BJ (cell line): ENCODE data around the gene CACNA2D2. TPM values are rescaled to one million over a fixed set of nuclear protein-coding genes. Genes with fewer than 3 reads are reported as not detected.
"Not testable (repeated sequence)": the region's sequence is repeated elsewhere in the genome, so short reads cannot be mapped to it uniquely, and the experiment has no call there.

Experiments
- CTCF ChIA-PET: fragments of 350-600 bp; formaldehyde crosslinking; extraction: SDS; loops from one replicate; lab custom pipeline; 2021; ENCODE audit warnings: antibody characterized with exemption, inconsistent platforms; lab: Yijun Ruan, JAX
- POLR2A ChIA-PET: fragments of 300-600 bp; sonication (Branson Sonifier 250); formaldehyde crosslinking; extraction: SDS; loops from one replicate; lab custom pipeline; 2021; ENCODE audit warnings: antibody characterized with exemption; lab: Charles Lee
- DNase-seq: peaks from one replicate; pipeline ENCODE4 v3.0.0-alpha.2; 2011; ENCODE audit warnings: low read depth
- H3K27me3 ChIP-seq: 2 replicates; pipeline ENCODE4 v1.6.0; 2011; ENCODE audit warnings: low read length; ENCODE audit not compliant: control insufficient read depth, insufficient read depth
- H3K36me3 ChIP-seq: 2 replicates; pipeline ENCODE4 v1.5.1; 2011; ENCODE audit warnings: low read length; ENCODE audit not compliant: control insufficient read depth, insufficient read depth
- H3K4me3 ChIP-seq: 2 replicates; pipeline ENCODE4 v1.5.1; 2011; ENCODE audit warnings: low read depth, mild to moderate bottlenecking, control low read depth, low read length
- polyA plus RNA-seq: library from polyadenylated mRNA; depleted of rRNA; stranded (reverse); fragments of >200 nt; gene quantifications from 2 replicates; pipeline ENCODE4 v1.2.3, GENCODE V29; 2011
- TF ChIP-seq, protein P1 (sequence below): IDR thresholded peaks from 2 replicates; pipeline ENCODE4 v1.5.1; 2011; ENCODE audit warnings: low read depth, mild to moderate bottlenecking, control low read depth, inconsistent platforms, low read length, moderate library complexity; ENCODE audit not compliant: insufficient read depth

The CACNA2D2 gene
- polyA plus RNA-seq, 1 experiment = 0.11 TPM

DNA sequence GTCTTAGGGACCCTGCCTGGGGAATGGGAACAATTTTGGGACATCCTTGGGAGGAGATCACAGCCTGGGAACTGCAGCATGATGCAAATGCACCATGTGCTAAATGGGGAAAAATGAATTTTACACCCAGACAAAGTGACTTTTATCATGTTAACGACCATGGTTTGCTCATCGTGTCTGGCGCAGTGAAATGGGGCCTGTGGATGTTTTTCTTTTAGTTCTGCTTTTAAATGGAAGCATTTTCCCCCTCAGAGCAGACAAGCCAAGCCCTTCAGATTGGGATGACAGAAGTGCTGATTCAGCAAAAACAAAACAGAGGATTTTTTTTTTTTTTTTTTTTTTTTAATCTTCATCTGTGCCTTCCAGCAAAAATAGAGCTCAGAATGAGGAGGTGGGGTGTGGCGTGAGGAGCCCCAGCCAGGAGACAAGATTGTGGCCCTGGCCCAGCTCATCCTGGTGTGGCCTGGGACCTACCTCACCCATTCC is 14.3 kb upstream of the CACNA2D2 start:
- Histone ChIP-seq H3K4me3 (no peak overlapping the region), H3K36me3 (no peaks in the 10 kb centered on the region), H3K27me3 (peaks cover 22% of the 10 kb centered on the region)
- ChIA-PET CTCF (interaction anchor here (0.6 to 2.8 kb wide), 11 partner anchors 14 to 884 kb away, joined by 3 to 22 read pairs (median 6); no protein-coding TSS in a partner anchor), POLR2A (interaction anchor here (0.6 kb wide), 1 partner anchor 68 kb away, joined by 11 read pairs; no protein-coding TSS in a partner anchor)
- TF ChIP-seq, protein P1, sequence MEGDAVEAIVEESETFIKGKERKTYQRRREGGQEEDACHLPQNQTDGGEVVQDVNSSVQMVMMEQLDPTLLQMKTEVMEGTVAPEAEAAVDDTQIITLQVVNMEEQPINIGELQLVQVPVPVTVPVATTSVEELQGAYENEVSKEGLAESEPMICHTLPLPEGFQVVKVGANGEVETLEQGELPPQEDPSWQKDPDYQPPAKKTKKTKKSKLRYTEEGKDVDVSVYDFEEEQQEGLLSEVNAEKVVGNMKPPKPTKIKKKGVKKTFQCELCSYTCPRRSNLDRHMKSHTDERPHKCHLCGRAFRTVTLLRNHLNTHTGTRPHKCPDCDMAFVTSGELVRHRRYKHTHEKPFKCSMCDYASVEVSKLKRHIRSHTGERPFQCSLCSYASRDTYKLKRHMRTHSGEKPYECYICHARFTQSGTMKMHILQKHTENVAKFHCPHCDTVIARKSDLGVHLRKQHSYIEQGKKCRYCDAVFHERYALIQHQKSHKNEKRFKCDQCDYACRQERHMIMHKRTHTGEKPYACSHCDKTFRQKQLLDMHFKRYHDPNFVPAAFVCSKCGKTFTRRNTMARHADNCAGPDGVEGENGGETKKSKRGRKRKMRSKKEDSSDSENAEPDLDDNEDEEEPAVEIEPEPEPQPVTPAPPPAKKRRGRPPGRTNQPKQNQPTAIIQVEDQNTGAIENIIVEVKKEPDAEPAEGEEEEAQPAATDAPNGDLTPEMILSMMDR = no peak
- DNase-seq = no peak

- ChIA-PET POLR2A (no interaction called here), CTCF (interaction anchor here (0.8 to 2.8 kb wide), 4 partner anchors 16 to 25 kb away, joined by 3 to 11 read pairs (median 6); no protein-coding TSS in a partner anchor)
- H3K4me3 ChIP-seq = no peak overlapping the region
- TF ChIP-seq, protein P1 = no peak
- DNase-seq = no peak
- no peaks in the 10 kb centered on the region for H3K36me3 ChIP-seq
- peaks cover 24% of the 10 kb centered on the region for H3K27me3 ChIP-seq
Measured at GRCh38 chr3:50516440-50516871, 13.0 kb upstream of the CACNA2D2 start.

DNA sequence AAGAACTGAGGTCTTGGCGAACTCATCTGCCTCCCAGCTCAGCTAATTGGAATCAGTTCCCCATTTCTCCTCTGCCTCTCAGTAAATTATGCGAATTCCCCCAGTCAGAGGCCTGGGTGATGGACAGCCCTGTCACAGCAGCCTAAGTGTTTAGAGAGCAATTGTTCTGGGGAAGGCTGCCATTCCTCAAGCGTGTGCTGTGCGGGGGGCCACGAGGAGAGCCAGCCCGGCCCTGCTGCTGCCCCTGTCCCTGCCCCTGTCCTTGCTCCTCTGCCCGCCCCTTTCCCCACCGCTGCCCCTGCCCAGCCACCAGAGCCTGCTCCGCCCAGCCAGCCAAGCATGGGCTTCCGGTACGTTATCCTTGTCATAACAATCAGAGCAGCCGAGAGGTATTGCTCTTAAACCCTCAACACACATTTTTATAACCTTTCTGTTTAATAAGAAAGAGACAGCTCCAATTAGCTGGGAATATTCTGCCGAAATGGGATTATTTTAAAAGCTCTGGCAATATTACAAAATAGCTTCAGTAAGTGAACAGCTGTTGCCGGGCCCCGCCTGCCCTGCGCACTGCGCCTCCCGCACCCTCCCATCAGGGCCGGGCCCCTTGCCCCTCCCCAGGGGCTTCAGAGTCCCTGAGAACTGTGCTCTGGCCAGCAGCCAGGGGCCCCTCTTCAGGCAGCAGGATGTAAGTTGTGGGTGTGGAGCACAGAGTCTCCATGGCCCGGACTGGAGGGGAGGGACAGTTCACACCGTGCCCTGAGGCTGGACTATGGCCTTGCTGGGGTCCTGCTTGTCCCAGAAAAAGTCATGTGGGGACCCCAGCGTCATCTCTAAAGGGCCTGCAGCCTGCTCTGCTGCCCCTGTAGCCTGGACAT is 12.4 kb upstream of the CACNA2D2 start:
- CTCF ChIA-PET = interaction anchor here (0.8 to 2.0 kb wide), 3 partner anchors 26 to 35 kb away, joined by 3 to 13 read pairs (median 3); no protein-coding TSS in a partner anchor
- TF ChIP-seq, protein P1 = no peak
- POLR2A ChIA-PET = no interaction called here
- DNase-seq = no peak
- H3K4me3 ChIP-seq = no peak overlapping the region
- H3K36me3 ChIP-seq = no peaks in the 10 kb centered on the region
- peaks cover 25% of the 10 kb centered on the region for H3K27me3 ChIP-seq

GRCh38 chr3:50512908-50513307 is 9.5 kb upstream of the CACNA2D2 start:
- POLR2A ChIA-PET, DNase-seq, H3K4me3 ChIP-seq, H3K36me3 ChIP-seq: not testable (repeated sequence)
- H3K27me3 ChIP-seq = peaks cover 30% of the 10 kb centered on the region
- CTCF ChIA-PET = interaction anchor here (0.7 to 2.2 kb wide), 4 partner anchors 9 to 116 kb away, joined by 3 to 10 read pairs (median 4); no protein-coding TSS in a partner anchor

GRCh38 chr3:50512131-50512530 is 8.7 kb upstream of the CACNA2D2 start:
- H3K4me3 ChIP-seq = no peak overlapping the region
- no peaks in the 10 kb centered on the region for H3K36me3 ChIP-seq
- ChIA-PET POLR2A (no interaction called here), CTCF (interaction anchor here (1.0 to 2.2 kb wide), 3 partner anchors 10 to 39 kb away, joined by 3 to 10 read pairs (median 5); no protein-coding TSS in a partner anchor)
- no peak for DNase-seq
- H3K27me3 ChIP-seq = peaks cover 30% of the 10 kb centered on the region
- TF ChIP-seq, protein P1 = no peak
